ENCODE measurements around the gene TESK1. TPM values are rescaled to one million over a fixed set of nuclear protein-coding genes. Genes with fewer than 3 reads are reported as not detected.
A peak's percentile ranks its signal among the peaks of the same experiment; 100 is the strongest.

Gene TESK1
- total RNA-seq, 1 donor from 2014 or later = 30.9 TPM

Small RNAs within 50 kb of the gene (microRNA-seq; reads per million reads assigned to microRNA genes)
- gene MIR4667 = 3.6 reads per million, percentile 11 among the genes with 10 or more reads in this experiment

Other genes with a start within 250 kb of the TESK1 start
- gene RUSC2, start 115.2 kb upstream of the TESK1 start, total RNA-seq = 63.8 and 67.4 TPM in 2 replicates
- gene CD72, start 13.2 kb downstream of the TESK1 start, total RNA-seq = 1.8 and 2.4 TPM in 2 replicates
- not detected in 2 replicates for gene SIT1, start 45.7 kb downstream of the TESK1 start, total RNA-seq
- 13,402 and 14,410 TPM in 2 replicates for gene RMRP, start 52.8 kb downstream of the TESK1 start, total RNA-seq
- gene CCDC107, start 53.0 kb downstream of the TESK1 start, total RNA-seq = 15.5 and 18.8 TPM in 2 replicates
- 0.53 and 1.0 TPM in 2 replicates for gene ARHGEF39, start 59.9 kb downstream of the TESK1 start, total RNA-seq
- gene CA9, start 68.7 kb downstream of the TESK1 start, total RNA-seq = not detected in 2 replicates
- gene TPM2, start 84.7 kb downstream of the TESK1 start, total RNA-seq = 1,947 and 2,001 TPM in 2 replicates
- 518 and 525 TPM in 2 replicates for gene TLN1, start 126.9 kb downstream of the TESK1 start, total RNA-seq
- 80.3 and 84.1 TPM in 2 replicates for gene CREB3, start 127.4 kb downstream of the TESK1 start, total RNA-seq
- gene GBA2, start 144.0 kb downstream of the TESK1 start, total RNA-seq = 38.3 and 42.5 TPM in 2 replicates
- 27.2 and 30.0 TPM in 2 replicates for gene RGP1, start 144.0 kb downstream of the TESK1 start, total RNA-seq
- not detected in 2 replicates for gene MSMP, start 149.0 kb downstream of the TESK1 start, total RNA-seq
- 24.6 and 26.1 TPM in 2 replicates for gene NPR2, start 186.3 kb downstream of the TESK1 start, total RNA-seq
- 0.46 and 0.52 TPM in 2 replicates for gene SPAG8, start 207.0 kb downstream of the TESK1 start, total RNA-seq
- gene HINT2, start 209.8 kb downstream of the TESK1 start, total RNA-seq = 22.8 and 23.7 TPM in 2 replicates
- not detected in 2 replicates for gene FAM221B, start 223.5 kb downstream of the TESK1 start, total RNA-seq
- 8.6 and 8.9 TPM in 2 replicates for gene TMEM8B, start 224.0 kb downstream of the TESK1 start, total RNA-seq